Fibroblast of mammary gland (primary cell): ENCODE results near the gene ZBTB46.

Source experiments
- DNase-seq: peaks from one replicate; pipeline ENCODE4 v3.0.0-alpha.2; 2010; ENCODE audit warnings: low read depth
- H3K4me3 ChIP-seq: 2 replicates; pipeline ENCODE4 v1.5.1; 2011; ENCODE audit warnings: low read depth, mild to moderate bottlenecking, low read length, moderate library complexity; ENCODE audit not compliant: control insufficient read depth
- CTCF ChIP-seq: conservative IDR thresholded peaks from 2 replicates; pipeline ENCODE4 v1.5.1; 2011; ENCODE audit warnings: low read depth, low read length, inconsistent platforms; ENCODE audit not compliant: control insufficient read depth, insufficient read depth

The ZBTB46 gene

GRCh38 chr20:63698739-63699465 lies 132.2 kb downstream of the ZBTB46 start:
- peak overlapping the region; percentile 6 for H3K4me3 ChIP-seq
- peak; percentile 91 for DNase-seq
- no peak for TF ChIP-seq CTCF

- DNase-seq = no peak
- TF ChIP-seq CTCF = no peak
- H3K4me3 ChIP-seq = no peak overlapping the region
These were observed 133.1 kb downstream of the ZBTB46 start for GRCh38 chr20:63697868-63698545.

GRCh38 chr20:63697357-63697867 lies 133.7 kb downstream of the ZBTB46 start:
- TF ChIP-seq CTCF = no peak
- peak overlapping the region; percentile 39 for H3K4me3 ChIP-seq
- DNase-seq = no peak

DNA sequence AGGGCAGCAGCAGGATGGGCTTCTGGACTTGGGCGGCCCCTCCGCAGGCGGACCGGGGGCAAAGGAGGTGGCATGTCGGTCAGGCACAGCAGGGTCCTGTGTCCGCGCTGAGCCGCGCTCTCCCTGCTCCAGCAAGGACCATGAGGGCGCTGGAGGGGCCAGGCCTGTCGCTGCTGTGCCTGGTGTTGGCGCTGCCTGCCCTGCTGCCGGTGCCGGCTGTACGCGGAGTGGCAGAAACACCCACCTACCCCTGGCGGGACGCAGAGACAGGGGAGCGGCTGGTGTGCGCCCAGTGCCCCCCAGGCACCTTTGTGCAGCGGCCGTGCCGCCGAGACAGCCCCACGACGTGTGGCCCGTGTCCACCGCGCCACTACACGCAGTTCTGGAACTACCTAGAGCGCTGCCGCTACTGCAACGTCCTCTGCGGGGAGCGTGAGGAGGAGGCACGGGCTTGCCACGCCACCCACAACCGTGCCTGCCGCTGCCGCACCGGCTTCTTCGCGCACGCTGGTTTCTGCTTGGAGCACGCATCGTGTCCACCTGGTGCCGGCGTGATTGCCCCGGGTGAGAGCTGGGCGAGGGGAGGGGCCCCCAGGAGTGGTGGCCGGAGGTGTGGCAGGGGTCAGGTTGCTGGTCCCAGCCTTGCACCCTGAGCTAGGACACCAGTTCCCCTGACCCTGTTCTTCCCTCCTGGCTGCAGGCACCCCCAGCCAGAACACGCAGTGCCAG lies 134.3 kb downstream of the ZBTB46 start, which contains the start of gene TNFRSF6B:
TSS of gene TNFRSF6B (plus strand) at position 25 of the 729 bp plus-strand sequence. CDS start at position 141, 116 bp downstream.
- no peak for TF ChIP-seq CTCF
- no peak for DNase-seq
- peak within 1 kb of the TSS; percentile 39 for H3K4me3 ChIP-seq

DNA sequence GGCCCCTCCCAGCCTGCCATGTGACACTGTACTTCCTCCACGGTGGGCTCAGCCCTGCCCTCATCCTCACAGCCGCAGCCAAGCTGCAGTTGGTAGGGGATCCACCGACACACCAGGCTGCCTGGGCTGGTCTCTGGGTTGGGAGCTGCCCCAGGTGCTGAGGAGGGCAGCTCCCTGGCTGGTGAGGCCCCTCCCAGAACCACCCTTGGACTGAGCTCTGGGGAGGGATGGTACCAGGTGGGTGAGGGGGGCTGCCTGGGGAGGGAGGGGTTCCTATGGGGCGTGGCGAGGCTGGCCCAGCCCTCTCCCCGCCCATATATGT lies 134.8 kb downstream of the ZBTB46 start:
- no peak for TF ChIP-seq CTCF
- DNase-seq = no peak
- H3K4me3 ChIP-seq = peak overlapping the region; percentile 39

DNA sequence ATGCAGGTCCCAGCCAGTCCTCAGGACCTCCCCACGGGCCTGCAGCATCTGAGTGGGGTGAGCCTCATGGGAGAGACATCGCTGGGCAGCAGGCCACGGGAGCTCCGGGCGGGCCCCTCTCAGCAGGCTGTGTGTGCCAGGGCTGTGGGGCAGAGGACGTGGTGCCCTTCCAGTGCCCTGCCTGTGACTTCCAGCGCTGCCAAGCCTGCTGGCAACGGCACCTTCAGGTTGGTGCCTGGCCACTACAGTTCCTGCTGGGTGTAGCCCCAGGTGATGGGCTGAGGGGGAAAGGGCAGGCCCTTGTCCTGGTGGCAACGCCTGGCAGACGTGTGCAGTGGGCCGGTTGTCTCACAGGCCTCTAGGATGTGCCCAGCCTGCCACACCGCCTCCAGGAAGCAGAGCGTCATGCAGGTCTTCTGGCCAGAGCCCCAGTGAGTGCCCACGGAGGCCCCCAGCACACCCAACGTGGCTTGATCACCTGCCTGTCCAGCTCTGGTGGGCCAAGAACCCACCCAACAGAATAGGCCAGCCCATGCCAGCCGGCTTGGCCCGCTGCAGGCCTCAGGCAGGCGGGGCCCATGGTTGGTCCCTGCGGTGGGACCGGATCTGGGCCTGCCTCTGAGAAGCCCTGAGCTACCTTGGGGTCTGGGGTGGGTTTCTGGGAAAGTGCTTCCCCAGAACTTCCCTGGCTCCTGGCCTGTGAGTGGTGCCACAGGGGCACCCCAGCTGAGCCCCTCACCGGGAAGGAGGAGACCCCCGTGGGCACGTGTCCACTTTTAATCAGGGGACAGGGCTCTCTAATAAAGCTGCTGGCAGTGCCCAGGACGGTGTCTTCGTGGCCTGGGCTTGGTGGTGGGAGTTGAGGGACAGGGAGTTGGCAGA lies 135.4 kb downstream of the ZBTB46 start:
- TF ChIP-seq CTCF = no peak
- H3K4me3 ChIP-seq = no peak overlapping the region
- no peak for DNase-seq
